Testis (tissue), 2 donors: ENCODE data around the gene EFHB.

Source experiments
- CTCF ChIP-seq, 3 experiments: fragments of 450-650 bp in 2 of 3; fragments of 200-600 bp in 1 of 3; sonication (generic) in 1 of 3; IDR thresholded peaks; one replicate each; pipeline ENCODE4 v1.5.1; 2016 to 2019; ENCODE audit warnings: antibody characterized with exemption in 3 of 3, mild to moderate bottlenecking in 2 of 3, moderate library complexity in 1 of 3
- POLR2A ChIP-seq: fragments of 450-650 bp; IDR thresholded peaks from one replicate; pipeline ENCODE4 v1.6.1; 2017; ENCODE audit warnings: antibody characterized with exemption, mild to moderate bottlenecking, moderate library complexity

GRCh38 chr3:19898721-19899120 is 35.3 kb downstream of the EFHB start:
- TF ChIP-seq POLR2A (no peak), CTCF (IDR thresholded peaks at IDR 0.05) (no peak)
